GM12892 (cell line): ENCODE measurements around the gene PIP5KL1.

ENCODE experiments used
- POLR2A ChIP-seq: IDR thresholded peaks from 2 replicates; pipeline ENCODE4 v1.6.1; 2011; ENCODE audit warnings: low read depth, low read length, control low read depth
- TAF1 ChIP-seq: IDR thresholded peaks from 2 replicates; pipeline ENCODE4 v1.6.1; 2011; ENCODE audit warnings: low read depth, mild to moderate bottlenecking, control low read depth, low read length, borderline replicate concordance

DNA sequence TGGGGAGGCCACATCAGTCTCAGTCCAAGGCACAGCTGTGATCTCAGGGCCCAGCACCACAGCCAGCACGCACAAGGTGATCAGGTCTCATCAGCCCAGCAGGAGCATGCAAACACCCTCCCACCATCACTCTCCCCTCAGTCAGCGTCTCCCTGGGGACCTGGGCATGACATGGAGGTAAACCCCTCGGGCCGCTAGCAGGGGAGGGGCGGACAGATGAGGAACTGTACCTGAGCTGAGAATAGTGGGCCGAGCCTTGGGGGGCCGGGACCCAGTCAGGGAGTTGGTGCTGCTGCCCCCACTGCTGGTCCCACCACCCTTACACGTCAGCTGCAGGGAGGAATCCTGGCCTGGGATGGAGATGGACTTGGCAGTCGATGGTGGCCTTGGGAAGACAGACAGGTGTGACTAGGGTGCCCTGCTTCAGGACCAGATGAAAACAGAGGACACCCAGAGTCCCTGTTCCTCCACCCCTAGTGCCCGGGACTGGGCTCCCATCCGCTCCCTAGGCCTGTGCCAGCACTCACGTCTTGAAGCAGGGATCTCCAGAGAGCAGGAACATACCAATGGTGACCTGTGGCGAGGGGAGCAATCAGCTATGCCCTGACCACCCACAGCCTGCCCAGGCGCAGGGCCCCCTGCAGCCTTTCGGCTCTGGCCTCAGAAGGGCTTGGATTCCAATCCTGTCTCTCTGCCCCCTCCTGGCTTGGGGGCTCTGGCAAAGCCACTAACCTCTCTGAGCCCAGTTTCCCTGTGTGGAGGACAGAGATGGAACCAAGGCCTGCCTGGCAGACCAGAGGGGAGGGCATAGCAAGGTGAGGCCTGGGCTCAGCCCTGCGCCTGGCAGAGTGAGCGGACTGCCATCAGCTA, 17.5 kb upstream of the PIP5KL1 start:
- no peak for TF ChIP-seq POLR2A
- TF ChIP-seq TAF1 = no peak
